GM18499 (cell line): ENCODE results near the gene CNTN2.

Source experiments
- ATAC-seq: cut with Tn5 transposase; IDR thresholded peaks from one replicate; pipeline ENCODE4 v1.9.1; 2021; ENCODE audit warnings: moderate number of reproducible peaks; ENCODE audit not compliant: insufficient read depth, unreplicated experiment

Gene CNTN2

DNA sequence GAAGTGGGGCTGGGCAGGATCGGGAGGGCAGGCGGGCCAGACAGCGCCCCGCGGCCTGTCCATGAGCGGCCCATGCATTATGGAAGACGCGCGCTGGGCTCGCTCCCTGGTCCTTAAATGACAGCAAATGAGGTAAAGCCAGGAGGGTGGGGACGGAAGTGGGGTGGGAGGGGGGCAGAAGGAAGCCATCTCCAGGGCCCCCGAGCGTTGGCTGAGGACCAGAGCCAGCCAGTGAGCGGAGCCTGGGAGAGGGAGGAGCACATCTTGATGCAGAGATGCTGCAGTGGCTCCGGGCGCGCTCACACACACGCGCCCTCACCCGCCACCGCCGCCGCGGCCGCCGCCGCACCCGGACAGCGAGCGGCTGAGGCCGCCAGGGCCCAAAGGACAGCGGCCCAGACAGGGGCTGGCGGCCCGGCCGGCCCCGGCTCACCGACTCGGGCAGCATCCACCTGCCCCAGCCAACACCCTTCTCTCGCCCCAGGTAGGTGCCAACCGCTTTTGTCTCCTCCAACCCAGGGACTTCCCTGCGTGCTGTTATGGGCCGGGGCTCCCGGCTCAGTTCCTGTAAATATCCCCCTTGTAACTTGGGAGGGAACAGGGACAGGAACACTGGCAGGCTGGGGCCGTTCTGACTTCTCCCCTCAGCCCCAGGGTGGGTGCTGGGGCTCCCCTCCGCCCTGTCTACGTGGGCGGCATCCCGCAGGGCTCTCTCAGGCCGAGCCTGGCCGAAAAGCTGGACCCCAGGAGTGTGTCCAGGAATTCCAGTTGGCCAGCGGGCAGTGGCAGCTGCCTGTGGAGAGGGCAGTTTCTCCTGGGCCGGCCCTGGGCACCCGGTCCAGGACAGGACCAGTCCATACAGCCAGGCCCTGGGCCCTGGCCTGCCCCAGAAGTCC lies at the start of gene CNTN2:
TSS of gene CNTN2 (plus strand) at position 302 of the 896 bp plus-strand sequence. CDS start 9,974 bp downstream, outside the sequence.
- no peak for ATAC-seq

DNA sequence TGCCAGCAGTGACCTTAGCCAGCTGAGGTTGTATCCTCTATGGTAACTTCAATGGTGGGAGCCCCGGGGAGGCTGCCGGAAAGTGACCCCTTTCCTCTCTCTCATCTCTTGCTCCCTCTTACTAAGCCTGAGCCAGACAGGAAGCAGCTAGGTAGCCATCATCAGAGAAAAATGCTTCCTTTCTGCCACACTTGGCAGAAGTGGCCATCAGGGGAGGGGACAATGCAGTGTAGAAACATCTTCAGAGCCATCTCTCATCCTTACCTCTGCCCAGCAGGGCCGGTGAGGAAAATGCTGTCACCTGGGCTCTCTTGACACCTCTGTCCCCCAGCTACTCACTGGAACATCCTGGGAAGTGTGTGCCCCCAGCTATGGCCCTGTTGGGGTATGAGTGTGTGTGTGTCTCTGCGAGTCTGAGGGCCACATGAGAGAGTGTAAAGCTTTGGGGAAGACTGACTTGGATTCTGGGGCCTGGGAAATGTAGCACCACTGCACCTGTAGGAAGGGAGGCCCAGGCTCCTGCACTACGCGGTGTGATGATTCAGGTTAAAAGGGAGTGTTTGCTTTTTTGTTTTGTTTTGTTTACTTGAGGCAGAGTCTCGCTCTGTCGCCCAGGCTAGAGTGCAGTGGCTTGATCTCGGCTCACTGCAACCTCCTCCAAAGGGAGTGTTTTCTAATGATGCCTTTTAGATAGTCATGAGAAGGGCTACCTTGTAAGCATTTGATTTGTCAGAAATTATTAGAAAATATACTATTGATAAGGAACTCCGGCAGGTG lies 48.7 kb upstream of the CNTN2 start:
- ATAC-seq = no peak

DNA sequence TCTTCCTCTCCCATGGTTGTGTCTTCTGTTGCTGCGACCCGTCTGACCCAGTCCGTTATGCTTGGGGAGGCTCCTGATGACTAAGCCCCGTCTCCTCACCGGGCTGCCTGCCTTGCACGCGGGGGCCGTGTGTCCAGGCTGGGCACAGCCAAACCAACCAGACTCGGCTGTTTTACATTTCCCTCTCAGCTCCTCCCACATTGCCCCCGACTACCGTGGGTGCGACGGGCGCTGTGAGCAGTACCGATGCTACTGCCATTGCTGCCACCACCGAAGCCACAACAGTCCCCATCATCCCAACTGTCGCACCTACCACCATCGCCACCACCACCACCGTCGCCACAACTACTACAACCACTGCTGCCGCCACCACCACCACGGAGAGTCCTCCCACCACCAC lies 46.0 kb upstream of the CNTN2 start:
- no peak for ATAC-seq

DNA sequence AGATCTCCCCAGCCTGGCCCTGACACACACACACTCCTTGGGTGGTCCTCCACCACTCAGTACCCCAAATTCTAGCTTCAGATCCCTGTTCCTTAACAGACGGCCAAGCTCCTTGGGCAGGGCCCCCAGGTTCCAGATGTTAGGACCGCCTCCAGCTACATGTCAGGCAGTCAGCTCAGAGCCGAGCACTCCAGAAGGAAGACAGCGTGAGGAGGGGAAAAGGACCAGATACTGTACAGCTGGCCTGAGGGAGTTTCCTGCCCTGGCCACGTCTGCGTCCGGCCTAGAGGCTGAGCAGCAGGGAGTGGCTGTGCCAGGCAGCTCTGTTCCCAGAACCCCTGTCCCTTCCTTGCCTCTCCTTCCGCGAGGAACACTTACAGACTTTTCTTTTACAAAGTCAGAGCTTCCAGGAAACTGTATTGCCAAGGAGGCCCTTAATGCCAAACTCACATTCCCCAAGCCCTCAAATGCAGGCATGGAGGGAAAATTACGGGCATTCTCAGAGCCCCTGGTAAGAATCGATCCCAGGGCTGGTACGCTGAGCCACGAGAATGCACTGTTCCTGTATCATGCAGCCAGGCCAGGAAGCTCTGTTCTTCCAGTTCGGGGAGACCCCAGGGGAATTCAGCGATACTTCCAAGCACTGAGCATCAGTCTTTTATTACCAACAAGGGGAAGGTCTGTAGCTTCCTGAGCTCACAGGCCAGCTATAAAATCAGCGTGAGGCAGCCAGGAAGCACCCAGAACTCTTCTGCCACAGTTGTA lies 45.2 kb upstream of the CNTN2 start:
- ATAC-seq = no peak

- ATAC-seq = no peak
Observed at GRCh38 chr1:205001162-205001561, 41.9 kb upstream of the CNTN2 start.

DNA sequence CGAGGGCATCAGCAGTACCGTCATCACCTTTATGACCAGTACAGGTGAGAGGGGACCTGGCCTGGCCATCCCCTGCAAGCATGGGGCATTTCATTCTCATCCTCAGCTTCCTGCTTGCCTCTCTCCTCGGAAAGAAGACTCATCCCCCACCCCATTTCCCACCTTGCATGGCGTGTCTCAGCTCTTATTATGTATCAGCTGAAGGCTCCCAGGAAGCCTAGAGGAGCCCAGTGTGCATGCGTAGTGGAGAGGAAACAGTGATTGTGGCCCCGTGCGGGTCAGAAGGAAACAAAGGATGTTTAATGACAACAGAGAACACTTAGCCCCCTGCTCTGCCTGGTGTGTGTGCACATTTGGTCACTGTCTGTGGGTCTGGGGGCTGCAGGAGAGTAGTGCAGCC lies 40.3 kb upstream of the CNTN2 start:
- ATAC-seq = no peak

- ATAC-seq = no peak
Observed at GRCh38 chr1:205003358-205004131, 39.5 kb upstream of the CNTN2 start.

- ATAC-seq = no peak
Observed at GRCh38 chr1:205004351-205004750, 38.7 kb upstream of the CNTN2 start.

GRCh38 chr1:205008896-205009295 lies 34.1 kb upstream of the CNTN2 start:
- ATAC-seq = no peak

GRCh38 chr1:205009670-205010069 lies 33.3 kb upstream of the CNTN2 start:
- no peak for ATAC-seq

- ATAC-seq = no peak
Observed at GRCh38 chr1:205012391-205013140, 30.4 kb upstream of the CNTN2 start.

DNA sequence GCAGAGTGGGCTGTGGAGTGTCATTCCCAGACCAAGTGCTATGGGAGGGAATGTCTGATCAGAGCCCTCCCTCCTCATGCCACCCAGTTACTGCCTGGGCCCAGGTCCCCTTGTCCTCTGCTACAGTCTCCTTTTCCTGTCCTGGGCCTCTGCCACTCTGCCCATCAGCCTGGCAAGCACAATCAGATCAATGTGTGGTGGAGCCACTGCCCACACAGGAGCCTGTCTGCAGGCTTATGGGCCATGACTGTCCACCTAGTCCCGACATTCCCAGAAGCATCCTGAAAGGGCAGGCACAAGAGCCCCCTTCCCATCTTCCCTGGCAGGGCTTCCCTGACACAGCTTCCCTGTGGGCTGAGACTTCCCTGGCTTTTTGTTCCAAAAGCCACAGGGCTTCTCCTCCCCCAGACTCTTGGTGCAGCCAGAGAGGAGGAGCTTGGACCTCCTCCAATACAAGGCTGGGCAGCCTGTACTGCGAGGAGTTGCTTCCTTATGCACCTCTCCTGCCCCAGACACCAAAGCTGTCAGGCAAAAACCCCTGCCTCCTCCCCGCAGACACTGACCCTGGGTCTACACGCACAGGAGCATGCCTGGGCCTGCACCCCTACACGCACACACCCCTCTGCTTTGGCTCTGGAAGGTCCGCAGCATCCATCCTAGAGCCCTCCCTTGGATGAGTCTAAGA lies 29.2 kb upstream of the CNTN2 start:
- no peak for ATAC-seq

- ATAC-seq = no peak
Observed at GRCh38 chr1:205014783-205015182, 28.2 kb upstream of the CNTN2 start.

DNA sequence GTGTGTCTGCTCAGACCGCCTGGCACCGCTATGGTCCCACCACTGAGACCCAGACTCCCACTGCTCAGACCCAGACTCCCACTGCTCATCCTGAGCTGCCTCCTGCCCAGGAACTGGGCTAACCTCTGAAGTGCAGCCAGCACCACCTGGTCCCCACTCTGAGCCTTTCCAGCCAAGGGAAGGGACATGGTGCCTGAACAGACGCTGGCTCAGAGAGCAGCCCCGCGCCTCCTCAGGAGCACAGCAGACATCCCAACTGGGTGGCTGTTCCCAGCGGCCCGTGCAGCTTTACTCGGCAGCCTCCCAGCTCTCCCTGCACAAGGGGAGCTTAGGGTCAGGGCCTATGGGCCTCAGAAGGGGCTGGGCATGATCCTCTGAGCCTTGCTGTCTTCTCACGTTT lies 27.8 kb upstream of the CNTN2 start:
- ATAC-seq = no peak

DNA sequence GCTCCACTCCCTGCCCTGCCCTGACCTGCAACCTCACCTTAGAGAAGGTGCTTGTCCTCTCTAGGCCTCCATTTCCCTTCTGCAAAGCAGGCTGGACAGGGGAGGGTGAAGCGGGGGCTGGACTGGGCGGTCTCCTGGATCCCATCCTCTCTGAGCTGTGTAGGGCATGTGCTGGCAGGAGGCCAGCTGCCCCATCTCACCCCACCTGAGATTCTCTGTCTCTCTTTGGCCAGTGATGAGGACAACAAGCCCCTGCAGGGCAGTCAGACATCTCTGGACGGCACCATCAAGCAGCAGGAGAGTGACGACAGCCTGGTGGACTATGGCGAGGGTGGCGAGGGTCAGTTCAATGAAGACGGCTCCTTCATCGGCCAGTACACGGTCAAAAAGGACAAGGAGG lies 26.9 kb upstream of the CNTN2 start:
- no peak for ATAC-seq

GRCh38 chr1:205016584-205016983 lies 26.4 kb upstream of the CNTN2 start:
- ATAC-seq = no peak

GRCh38 chr1:205017001-205017400 lies 26.0 kb upstream of the CNTN2 start:
- no peak for ATAC-seq

DNA sequence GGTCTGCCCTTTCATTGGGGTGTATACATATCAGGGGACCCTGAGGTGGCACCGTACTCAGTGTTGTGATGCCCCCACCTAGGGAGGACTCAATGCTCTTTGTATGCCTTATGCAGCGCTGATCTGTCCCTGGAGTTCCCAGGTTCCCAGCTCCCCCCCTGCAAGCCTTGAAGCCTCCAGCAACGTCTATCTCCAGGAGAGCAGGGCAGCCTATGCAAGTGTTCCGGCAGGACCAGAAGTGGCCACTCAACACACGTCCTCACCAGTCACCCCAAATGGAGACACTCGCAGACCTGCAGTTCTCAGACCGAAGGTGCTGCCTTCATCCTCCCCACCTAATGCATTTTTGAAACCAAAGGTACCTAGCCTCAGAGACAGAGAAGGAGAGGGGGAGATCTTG lies 25.2 kb upstream of the CNTN2 start:
- ATAC-seq = no peak

DNA sequence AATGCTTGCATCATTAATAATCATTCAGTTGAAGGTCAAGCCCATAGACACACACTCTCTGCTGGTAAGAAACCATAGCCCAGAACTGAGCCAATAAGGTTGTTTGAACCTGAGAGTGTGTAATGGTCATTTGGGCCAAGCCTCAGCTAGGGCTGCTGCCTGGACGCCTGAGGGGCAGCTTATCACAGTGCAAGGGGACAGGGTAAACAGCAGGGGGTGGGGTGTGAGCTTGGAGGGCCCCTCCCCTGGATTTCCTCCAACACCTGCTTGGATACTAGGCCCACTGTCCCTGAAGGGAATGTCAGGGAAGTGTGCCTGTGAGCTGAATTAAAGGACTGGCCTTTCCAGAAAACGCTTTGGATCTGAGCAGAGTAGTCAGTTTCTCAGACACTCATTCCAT lies 24.6 kb upstream of the CNTN2 start:
- ATAC-seq = no peak
